Measurements from ENCODE around the gene C1GALT1.
"Not testable (repeated sequence)": the region's sequence is repeated elsewhere in the genome, so short reads cannot be mapped to it uniquely, and the experiment has no call there.

The C1GALT1 gene

DNA sequence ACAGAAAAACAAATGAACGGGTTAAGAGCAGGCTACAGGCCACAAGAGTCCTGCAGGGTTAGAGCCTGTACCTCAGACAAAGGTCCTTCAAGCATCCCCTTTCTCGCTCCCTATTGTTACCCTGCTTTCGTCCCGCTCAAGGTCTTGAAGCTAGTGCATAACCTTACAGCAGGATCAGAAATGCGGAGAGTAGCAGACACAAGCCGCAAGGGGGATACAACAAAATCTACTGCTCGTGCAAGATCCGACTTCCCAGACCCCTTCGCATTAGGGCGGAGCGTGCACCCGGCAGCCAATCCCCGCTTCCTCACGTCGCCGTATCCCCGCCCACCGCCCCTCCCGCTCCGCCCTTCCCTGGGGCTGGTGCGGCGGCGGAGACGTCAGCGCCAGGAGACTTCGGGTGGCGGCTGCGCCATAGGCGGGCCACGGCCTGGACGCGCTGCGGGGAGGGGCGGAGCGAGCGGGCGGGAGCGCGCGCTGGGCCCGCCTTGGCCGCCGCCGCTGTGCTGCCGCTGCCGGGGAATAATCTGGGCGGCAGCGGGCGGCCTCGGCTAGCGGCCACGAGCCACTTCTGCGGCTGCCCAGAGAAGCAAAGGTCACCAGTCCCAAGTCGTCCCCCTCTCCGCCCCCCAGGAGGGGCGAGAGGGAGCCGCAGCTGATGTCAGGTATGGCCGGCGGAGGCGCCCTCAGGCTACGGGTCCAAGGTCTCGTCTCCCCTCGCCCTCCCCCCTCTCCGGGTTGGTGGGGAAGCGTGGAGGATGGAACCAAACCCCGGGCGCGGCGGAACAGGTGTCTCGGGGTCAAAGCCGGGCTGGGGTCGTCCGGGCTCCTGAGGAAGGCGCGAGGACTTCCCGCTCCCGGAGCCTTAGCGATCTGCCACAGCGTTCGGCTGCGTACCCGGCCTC lies at the start of gene C1GALT1:
Gene C1GALT1 (plus strand): TSS at position 389 of the 905 bp plus-strand sequence. CDS start 51,776 bp downstream, outside the sequence.
- peak; percentile 99 for DNase-seq (ENCODE audit: low read depth)

GRCh38 chr7:7134046-7134445 lies 48.3 kb upstream of the C1GALT1 start:
- no peak for DNase-seq (ENCODE audit: low read depth)

- DNase-seq (ENCODE audit: low read depth), result no peak
These were observed 47.3 kb upstream of the C1GALT1 start for GRCh38 chr7:7135074-7135473.

- not testable (repeated sequence) for DNase-seq (ENCODE audit: low read depth)
These were observed 46.4 kb upstream of the C1GALT1 start for GRCh38 chr7:7135924-7136323.

GRCh38 chr7:7136466-7137381 lies 45.6 kb upstream of the C1GALT1 start:
- DNase-seq (ENCODE audit: low read depth), result peak; percentile 11

- no peak for DNase-seq (ENCODE audit: low read depth)
These were observed 43.4 kb upstream of the C1GALT1 start for GRCh38 chr7:7138897-7139296.

GRCh38 chr7:7143404-7143803 lies 38.9 kb upstream of the C1GALT1 start:
- not testable (repeated sequence) for DNase-seq (ENCODE audit: low read depth)

DNA sequence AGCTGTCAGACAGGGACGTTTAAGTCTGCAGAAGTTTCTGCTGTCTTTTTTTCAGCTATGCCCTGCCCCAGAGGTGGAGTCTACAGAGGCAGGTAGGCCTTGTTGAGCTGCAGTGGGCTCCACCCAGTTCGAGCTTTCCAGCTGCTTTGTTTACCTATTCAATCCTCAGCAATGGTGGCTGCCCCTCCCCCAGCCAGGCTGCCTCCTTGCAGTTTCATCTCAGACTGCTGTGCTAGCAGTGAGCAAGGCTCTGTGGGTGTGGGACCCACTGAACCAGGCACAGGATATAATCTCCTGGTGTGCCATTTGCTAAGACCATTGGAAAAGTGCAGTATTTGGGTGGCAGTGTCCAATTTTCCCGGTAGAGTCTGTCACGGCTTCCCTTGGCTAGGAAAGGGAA lies 37.2 kb upstream of the C1GALT1 start:
- DNase-seq (ENCODE audit: low read depth), result not testable (repeated sequence)

DNA sequence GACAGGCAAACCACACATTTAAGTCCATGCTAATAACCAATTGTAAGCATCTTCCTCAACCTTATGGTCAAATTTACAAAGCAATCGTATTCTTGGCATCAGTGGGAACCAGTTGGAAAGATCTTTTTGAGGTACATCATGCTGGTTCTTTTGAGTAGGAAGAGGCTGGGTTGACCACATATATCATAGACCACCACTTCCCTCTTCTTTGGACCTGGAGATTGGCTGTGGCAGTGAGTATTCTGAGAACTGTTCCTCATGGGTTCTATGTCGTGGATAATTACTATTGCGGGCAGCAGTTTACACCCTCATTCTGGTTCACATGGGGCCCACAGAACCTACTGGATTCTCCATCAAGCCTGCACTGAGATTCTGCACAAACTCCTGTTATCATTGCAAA lies 35.5 kb upstream of the C1GALT1 start:
- no peak for DNase-seq (ENCODE audit: low read depth)

GRCh38 chr7:7148798-7149481 lies 33.4 kb upstream of the C1GALT1 start:
- peak; percentile 6 for DNase-seq (ENCODE audit: low read depth)

GRCh38 chr7:7151285-7151684 lies 31.1 kb upstream of the C1GALT1 start:
- no peak for DNase-seq (ENCODE audit: low read depth)

- DNase-seq (ENCODE audit: low read depth), result no peak
These were observed 30.5 kb upstream of the C1GALT1 start for GRCh38 chr7:7151865-7152264.

DNA sequence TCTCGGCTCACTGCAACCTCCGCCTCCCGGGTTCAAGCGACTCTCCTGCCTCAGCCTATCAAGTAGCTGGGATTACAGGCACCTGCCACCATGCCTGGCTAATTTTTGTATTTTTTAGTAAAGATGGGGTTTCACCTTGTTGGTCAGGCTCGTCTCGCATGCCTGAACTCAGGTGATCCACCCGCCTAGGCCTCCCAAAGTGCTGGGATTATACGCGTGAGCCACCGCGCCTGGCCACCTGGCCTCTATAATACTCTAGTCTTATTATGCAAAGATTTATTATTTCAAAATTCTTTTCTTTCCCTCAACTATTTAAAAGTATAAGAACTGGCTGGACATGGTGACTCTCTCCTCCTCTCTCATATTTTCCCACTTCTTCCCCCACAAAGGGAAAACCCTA lies 30.0 kb upstream of the C1GALT1 start:
- no peak for DNase-seq (ENCODE audit: low read depth)

GRCh38 chr7:7154355-7154754 lies 28.0 kb upstream of the C1GALT1 start:
- DNase-seq (ENCODE audit: low read depth), result not testable (repeated sequence)

- DNase-seq (ENCODE audit: low read depth), result no peak
These were observed 25.7 kb upstream of the C1GALT1 start for GRCh38 chr7:7156663-7157062.

DNA sequence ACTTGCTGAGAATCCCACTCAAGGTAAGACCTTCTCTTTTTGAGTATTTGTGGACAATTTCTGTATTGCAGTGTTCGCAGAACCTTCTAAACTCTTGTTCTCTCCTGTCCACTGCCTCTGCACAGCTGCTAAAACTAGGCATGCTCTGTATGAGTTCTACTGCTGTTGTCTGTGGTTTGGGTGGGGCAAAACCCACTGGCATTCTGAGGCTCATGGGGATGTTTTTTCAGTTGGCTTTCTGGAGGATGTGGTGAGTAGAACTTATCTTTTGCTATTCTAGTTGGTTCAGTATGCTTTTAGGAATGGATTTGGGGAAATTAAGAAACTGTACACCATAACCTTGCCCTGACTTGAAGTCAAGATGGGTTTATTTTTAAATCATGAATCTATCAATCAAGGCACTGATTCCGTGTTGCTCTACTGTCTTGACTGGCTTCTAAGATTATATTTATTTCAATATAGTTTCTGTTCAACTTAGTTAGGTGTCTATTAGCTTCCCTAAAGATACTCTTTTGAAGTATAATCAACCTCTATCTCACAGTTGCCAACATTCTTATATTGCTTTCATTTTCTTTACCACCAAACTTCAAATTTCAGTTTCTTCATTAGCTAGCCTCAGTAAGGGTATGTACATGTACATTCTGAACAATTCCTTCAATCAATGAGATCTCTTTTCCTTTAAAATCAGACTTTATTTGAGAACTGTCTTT lies 25.0 kb upstream of the C1GALT1 start:
- peak; percentile 77 for DNase-seq (ENCODE audit: low read depth)

GRCh38 chr7:7157887-7158271 lies 24.5 kb upstream of the C1GALT1 start:
- peak; percentile 69 for DNase-seq (ENCODE audit: low read depth)

DNA sequence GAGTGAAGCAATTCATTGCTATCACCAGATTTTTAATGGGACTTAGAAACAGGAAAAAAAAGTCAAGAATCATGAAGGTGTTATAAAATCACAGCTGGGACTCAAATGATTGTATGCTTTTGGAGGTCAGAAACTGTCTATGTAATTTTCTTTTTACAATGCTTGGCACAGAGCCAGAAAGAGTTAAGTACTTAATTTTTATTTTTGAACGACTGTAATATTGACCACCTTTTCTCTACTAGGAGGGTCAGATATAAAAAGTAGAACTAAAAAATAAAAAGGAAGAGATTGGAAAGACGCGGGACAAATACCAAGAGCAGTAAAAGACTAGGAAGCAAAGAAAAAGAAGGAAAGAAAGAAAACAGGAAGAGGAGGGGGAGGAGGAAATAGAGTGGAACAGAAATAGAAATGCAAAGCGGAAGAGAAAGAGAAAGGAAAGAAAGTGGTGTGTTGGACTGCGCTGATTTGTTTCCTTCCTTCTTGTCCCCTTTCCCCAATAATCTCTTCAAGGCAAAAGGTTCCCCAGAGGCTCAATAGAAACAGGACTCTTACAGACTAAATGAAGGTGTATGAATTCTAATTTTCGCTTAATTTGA lies 23.2 kb upstream of the C1GALT1 start:
- no peak for DNase-seq (ENCODE audit: low read depth)

- no peak for DNase-seq (ENCODE audit: low read depth)
These were observed 17.8 kb upstream of the C1GALT1 start for GRCh38 chr7:7164591-7164990.

GRCh38 chr7:7165372-7165771 lies 17.0 kb upstream of the C1GALT1 start:
- DNase-seq (ENCODE audit: low read depth), result no peak

GRCh38 chr7:7166318-7166717 lies 16.0 kb upstream of the C1GALT1 start:
- no peak for DNase-seq (ENCODE audit: low read depth)

Measured in iris pigment epithelial cell (primary cell).